GM18909 (cell line): ENCODE measurements around the gene CFAP57.

Experiments used
- ATAC-seq: cut with Tn5 transposase; IDR thresholded peaks from one replicate; pipeline ENCODE4 v1.9.1; 2021; ENCODE audit warnings: mild to moderate bottlenecking; ENCODE audit not compliant: unreplicated experiment, poor library complexity

CFAP57 gene

DNA sequence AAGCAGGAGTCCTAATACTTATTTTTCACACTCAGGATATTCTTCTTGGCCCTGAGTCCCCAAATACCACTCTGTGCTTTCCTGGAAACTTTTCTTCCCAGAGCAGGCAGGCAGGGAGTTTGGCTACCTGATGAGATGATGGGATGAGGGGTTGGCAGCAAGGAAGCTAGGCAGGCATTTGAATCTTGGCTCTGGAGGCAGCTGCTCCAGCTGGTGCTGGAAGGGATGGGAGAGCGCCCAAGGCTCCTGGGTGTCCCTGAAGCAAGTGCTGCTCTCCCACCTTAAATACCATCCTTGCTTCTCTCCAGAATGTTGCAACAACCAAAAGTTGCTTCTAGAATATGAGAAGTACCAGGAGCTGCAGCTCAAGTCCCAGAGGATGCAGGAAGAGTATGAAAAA lies 49.7 kb downstream of the CFAP57 start:
- ATAC-seq = no peak

DNA sequence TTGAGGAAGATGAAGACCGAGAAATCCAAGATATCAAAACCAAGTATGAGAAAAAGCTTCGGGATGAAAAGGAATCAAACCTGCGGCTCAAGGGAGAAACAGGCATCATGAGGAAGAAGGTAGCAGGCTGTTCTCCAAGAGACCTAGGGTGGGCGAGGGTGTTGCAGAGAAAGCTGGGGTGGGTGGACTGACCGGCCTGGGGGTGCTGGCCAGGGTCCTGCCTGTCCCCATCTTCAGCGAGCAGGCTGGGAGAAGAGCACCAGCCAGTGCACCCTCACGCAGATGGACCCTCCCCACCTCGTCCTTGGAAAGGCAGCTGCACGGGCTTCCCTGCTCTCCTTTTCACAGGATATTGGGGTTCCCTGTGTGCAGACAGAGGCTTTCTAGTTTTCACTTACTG lies 50.7 kb downstream of the CFAP57 start:
- ATAC-seq = no peak

DNA sequence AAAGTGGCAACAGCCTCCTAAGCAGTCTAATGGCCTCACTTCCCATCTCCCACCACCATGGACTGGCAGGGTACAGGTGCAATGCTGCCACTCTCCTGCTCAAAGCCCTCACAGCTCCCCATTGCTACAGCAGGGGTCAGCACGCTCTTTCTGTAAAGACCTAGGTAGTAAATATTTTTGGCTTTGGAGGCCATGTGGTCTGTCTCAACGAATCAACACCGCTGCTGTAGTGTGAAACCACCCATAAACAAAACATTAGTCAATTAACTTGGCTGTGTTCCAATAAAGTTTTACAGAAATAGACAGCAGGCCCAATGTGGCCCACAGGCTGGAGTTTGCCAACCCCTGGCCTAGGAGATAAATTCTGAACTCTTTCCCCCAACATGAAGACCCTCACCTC lies 53.0 kb downstream of the CFAP57 start:
- no peak for ATAC-seq

DNA sequence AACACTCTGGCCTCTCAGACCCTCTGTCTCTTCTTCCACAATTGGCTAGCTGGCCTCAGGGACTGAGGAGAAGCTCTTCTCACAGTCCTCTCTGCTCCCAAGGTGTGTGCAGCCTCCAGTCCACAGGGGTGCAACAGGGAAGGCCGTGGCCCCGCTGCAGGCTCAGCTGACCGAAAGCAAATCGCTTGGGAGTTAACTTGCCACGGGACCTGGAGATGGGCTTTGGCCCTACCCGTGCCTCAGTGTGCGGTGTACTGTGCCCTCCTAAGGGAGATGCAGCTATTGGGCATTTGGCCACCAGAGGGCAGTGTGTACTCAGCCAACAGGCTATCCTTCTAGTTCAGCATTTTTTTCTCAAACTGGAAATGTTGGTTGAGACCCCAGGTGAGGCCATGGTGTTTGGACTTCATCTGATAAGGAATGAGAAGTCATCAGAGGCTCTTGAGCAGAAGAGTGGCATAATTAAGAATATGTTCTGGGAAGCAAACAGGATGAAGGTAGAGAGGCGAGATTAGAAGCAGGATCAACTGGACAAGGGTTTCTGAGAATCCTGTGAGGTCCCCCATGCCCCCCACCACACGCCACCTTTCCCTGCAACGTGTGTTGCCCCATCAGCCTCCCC lies 55.1 kb downstream of the CFAP57 start:
- ATAC-seq = no peak

DNA sequence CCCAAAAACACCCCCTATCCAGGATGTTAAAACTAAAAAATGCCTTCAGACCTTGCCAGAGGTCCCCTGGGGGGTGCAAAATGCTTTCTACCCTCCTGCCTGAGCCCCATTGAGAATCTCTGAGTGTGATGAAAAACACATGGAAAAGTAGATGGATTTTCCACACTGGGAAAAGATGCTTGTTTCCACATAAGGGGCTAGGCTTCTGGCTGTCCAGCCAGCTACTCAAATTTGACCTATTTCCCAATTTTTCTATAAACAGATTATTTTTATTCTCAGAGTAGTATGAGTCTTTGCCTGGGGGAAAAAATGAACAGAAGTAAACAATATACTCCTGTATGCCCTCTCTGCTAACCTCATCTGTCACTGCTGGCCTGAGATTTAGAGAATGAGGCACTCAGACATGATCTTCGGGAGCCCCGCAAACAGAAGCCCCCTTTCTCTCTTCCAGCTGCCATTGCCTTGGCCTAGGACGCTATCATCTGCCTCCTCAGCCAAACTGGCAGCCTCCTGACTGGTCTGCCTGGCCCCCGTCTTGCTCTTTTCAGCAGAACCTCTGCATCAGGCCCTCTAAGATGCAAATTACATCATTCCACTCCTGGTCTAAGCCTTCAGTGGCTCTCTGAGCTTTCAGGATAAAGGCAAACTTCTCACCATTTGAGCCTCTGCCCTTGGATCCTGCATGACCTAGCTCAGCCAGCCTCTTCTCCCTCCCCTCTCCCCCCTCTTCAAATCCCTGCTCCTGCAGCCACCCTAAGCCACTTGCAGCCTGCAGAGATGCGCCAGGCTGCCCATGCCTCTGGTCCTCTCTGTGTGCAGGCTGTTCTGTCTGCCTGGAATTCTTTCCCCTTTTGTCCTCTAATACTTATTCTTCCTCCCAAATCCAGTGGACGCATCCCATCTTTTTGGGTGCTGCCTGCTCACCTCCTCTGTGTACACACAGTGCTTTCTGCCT lies 58.0 kb downstream of the CFAP57 start:
- ATAC-seq = no peak

DNA sequence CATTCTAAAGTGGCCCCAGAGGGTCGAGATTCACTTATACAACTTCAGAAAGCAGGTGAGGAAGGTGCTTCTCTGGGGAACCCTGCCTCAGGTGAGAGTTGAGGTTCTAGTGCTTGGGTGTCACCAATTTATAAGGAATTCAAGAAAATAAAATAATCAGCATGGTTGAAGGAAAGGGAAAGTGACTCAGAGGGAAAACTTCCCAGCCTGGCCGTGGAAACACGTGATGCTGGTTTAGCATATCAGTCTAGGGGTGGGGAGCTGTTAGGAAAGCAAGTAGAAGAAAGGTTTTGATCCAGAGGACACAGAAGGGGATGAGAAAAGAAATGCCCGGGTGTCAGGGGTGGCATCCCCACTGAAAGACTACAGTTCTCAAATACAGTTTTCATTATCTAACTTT lies 59.9 kb downstream of the CFAP57 start:
- no peak for ATAC-seq

DNA sequence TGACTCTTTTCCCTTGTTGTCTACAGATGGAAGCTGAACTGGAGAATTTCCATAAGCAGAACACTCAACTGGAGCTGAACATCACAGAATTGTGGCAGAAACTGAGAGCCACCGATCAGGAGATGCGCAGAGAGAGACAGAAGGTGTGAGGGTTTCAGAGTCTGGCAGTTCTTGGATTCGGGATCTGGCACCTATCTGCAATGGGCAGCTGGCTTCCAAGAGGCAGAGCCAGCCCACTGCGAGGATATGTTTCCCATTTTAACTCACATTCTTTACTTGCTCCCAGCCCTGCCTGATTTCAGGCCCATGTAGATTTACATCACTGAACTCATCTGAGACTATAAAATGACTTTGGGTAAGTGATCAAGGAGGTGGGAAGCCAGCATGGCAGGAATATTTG lies 60.4 kb downstream of the CFAP57 start:
- no peak for ATAC-seq

DNA sequence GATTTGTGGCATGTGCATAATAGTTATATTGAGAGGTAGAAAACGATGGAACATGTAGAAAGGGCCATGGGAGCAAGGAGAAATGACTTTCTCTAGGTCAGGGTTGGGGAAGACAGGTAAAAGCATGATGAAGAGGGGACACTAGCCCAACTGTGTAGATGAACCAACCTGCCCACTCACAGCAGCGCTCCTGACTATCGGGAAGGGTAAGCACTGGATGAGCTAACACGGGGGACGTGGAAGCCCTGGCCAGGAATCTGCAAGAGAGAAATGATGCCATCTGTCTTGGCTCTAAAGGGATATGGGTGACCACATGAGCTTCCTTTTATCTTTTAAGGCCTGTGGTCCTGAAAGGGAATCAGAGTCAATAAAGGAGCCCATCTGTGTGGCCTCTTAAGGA lies 61.5 kb downstream of the CFAP57 start:
- ATAC-seq = no peak

DNA sequence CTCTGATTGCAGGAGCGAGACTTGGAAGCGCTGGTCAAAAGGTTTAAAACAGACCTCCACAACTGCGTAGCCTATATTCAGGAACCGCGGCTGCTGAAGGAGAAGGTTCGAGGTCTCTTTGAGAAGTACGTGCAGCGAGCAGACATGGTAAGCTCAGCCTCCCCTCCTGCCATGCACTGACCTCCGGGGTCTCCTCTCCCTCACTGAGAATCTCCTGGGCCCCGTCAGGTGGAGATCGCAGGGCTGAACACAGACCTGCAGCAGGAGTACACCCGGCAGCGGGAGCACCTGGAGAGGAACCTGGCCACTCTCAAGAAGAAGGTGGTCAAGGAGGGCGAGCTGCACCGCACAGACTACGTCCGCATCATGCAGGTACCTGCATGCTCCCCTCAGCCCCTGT lies 62.1 kb downstream of the CFAP57 start:
- no peak for ATAC-seq

DNA sequence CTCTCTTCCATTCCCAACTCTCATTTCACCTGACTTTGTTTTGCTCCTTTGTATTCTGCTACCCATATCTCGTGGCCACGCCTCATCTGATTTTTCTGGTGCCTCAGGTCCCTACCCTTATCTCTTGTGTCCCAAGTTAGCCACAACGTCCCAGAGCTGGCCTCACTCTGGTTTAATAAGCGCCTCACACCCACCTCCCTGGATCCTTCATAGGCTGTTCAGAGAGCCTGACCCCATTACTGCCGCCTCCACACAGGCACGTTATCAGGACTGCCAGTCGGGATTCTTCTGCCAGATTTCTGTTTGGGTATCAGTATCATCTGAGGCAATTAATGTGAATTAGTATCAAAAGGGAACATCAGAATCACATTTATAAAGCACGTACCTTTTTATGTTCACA lies 62.9 kb downstream of the CFAP57 start:
- no peak for ATAC-seq

DNA sequence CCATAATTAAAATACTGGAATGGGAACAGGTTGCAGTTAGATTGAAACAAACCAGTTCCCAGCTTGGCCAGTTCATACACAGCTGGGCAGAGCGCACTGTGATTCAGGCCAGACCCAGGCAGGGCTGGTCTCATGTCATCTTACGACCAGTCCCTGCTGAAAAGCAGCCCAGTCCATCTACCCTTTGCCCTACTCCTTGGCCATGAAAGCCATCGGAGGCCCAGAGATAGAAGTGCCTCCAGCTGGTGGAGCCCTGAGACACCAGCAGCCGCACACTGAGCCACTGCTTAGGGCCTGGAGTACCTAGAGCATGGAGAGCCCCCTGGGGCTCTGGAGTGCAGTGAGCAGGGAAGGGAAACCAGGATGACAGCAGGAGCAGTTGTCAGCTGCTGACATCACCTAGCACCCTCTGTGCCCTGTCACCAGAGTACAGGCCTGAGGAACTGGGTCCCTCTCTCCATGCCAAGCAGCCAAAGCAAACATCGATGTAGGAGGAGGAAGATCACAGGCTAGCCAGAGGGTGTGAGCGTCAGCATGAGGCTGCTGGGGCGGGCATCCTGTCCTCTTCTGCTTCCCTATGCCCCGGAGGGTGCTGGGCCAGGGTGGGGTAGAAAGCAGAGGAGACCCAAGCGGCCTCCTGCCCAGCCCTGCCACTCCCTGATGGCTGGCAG lies 63.5 kb downstream of the CFAP57 start:
- ATAC-seq = no peak

DNA sequence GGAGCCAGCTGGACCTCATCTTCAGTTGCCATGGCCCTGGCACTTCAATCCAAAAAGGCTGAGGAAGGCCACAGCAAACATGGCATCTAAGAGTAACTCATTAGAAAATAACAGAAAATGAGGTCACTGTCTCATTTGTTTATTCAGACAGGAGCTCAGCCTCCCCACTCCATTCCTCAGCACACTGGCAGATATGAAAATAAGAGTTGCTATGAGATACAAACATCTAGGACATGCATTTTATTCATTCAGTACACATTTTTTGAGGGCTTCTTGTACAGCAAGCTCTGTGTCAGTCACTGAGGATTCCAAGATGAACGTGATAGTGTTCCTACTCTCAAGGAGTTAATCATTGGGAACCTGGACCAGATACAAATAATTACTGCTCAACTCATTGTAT lies 65.0 kb downstream of the CFAP57 start:
- no peak for ATAC-seq

DNA sequence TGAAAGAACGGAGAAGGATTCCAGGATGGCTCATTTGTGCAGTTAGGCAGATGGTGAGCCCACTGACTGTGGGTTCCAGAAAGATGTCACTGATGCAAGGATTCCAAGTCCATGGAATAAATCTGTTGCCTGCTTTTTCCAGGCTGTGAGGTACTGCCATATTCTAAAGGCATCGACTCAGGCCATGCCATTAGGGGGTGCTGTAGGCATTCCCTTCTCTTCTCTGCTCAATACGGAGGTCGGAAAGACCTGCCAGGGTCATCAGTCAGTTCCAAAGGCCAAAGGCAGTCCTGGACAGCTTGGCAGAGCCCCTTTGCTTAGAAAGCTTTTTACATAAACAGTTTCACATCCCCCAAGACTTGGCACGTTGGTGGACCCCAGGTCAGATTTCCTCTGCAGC lies 66.0 kb downstream of the CFAP57 start:
- no peak for ATAC-seq

DNA sequence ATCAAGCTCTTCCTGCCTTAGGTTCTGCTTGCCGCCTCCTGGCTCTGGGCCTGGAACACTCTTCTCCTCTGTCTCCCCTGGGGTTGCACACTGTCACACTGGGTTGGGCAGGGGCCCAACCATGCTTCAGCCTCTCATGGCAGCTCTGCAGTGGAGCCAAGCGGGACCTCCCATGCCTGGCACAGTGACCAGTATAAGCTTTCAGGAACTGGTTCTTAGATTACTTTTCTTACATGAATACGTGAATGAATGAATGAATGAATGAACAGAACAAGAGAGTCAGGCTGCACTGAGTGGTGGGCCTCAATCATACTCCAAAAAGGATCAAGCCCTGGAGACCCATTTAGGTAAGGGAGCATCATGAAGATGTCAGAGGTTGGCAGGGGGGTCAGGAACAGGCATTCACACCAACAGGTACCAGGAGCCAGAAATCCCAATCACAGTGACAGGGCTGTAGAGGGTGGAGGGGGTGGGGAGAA lies 66.9 kb downstream of the CFAP57 start:
- ATAC-seq = peak; percentile 30

DNA sequence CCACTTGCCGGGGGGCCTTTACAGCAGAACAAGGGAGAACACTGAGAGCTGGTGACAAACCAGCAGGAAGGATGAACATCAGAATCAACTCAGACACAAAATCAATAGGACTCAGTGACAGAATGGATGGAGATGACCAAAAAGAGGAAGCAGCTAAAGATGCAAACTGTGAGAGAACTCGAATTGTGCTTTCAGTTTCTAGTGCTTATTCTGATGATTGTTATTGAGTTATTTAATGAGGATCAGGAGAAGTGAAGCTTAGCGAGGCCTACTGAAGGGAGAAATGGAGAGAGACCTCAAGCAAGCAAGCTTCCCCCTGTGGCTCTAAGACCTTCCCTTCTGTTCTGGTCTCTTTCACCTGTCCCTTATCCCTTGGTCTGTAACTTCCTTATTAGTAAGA lies 67.4 kb downstream of the CFAP57 start:
- peak; percentile 64 for ATAC-seq

DNA sequence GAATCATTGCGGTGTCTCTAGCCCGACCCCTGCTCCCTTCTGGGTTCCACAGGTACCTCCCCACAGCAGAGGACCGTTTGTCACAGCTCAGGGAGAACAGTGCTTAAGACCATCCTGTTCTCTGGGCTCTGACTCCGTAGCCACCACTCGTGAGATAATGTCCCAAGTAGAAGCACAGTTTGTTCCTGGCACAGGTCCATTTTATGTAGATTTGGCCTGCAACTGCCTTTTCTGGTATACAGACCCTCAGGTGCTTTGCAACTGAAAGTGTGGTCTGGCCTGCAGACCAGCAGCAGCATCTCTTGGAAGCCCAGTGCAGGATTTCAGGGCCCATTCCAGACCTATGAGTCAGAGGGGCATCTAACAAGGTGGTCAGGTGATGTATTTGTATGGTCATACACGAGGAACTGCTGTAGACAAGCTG lies 69.3 kb downstream of the CFAP57 start:
- no peak for ATAC-seq

DNA sequence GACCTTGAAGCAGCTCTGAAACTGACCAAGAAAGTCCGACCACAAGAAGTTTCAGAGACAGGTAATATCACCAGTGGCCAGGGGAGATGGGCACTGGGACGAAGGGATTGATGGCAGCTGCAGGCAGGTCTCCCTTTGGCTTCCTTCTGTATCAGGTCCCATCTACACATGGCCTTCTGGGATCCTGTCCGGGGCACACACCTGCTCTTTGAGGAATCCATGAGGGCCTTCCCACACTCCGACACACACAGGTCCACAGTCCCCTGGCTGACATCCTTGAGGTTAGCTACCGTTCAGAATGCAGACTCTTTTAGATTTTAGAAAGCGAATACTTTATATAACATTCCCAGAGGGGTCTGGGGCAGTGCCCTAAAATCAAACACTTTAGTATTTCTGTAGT lies 71.2 kb downstream of the CFAP57 start:
- no peak for ATAC-seq

DNA sequence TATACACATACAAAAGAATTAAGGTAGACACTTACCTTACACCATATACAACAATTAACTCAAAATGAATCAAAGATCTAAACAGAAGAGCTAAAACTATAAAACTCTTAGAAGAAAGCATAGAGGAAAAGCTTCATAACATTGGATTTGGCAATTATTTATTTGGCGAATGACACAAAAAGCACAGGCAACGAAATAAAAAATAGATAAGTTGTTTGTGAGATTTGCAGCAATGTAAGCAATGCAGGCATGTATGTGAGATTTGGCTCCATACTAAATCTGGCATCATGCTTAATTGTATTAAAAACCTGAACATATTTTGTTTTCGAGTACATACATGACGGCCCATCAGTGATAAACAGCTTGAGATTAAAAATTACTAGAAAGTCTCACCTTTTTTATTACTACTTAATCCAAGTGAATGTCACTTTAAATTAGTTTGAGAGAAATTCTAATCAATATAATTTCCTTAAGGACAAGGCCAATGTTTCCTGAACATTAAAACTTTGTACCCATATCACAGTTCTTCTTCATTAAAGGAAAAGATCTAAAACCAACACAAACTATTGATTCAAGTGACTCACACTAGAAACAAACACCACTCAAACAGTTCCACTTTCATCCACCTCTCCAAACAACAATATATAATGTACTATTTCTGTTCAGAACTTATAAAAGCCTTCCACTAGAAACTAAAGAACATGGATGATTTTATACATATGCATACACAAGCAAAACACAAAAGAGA lies 74.5 kb downstream of the CFAP57 start:
- ATAC-seq = no peak

DNA sequence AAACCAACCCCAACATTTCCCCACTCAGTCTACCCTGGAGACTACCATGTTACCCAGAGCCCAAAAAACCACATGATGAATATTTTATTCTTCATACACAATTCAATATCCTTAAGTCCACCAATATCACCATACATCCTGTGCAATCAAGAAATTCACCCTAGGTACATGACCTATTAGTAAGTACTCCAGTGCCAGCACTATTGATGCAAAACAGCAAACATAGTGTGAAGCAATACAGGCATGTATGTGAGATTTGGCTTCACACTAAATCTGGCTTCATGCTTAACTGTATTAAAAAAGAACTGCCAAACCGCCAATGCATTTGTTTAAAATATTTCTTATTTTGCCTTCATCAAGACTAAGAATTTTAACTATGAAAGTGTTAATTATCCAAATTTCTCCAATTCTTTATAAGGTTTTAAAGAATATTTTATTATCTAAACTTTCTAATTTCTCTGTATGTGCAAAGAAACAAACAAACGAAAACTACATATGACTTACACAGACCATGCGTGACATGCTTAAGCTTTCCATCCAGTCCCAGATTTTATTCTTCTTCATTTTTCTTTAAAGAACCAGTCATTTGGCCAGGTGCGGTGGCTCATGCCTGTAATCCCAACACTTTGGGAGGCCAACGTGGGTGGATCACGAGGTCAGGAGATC lies 75.3 kb downstream of the CFAP57 start:
- no peak for ATAC-seq

DNA sequence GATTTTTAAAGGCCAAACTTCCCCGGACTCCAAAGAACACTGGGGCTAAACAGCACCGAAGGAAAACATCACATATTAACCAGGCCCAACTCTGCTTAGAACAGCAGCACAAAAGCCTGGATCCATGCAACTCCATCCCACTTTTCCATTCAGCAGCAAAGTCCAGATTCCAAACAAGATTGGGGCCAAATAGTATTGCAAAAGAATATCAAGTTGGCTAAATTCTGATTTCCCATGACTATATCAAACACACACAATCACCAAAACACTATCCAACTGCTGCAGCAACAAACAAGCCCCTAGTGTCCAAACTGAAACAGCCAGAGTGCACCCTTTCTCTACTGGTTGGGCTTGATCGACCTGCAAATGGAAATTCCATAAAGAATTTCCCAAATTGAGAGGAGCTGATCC lies 78.2 kb downstream of the CFAP57 start:
- no peak for ATAC-seq
